ENCODE results near the gene DUS4L.

The DUS4L gene

GRCh38 chr7:107581387-107582013, 17.7 kb downstream of the DUS4L start:
- Mint-ChIP-seq H3K9me3 (no peaks in the 10 kb centered on the region), H3K27ac (peak overlapping the region; percentile 18 to 34 (median 20)), H3K4me1 (peaks cover 18% of the 10 kb centered on the region), H3K36me3 (ENCODE audit: low read depth) (peaks cover 19% of the 10 kb centered on the region), H3K4me3 (peak overlapping the region; percentile 78 to 89 (median 85)), H3K27me3 (ENCODE audit: low read depth) (no peaks in the 10 kb centered on the region)
- no peak for TF ChIP-seq CTCF (IDR thresholded peaks at IDR 0.05; ENCODE audit: unreplicated experiment in 3 of 3)

GRCh38 chr7:107582875-107583274, 19.1 kb downstream of the DUS4L start:
- H3K4me1 Mint-ChIP-seq = peaks cover 18% of the 10 kb centered on the region
- no peak for TF ChIP-seq CTCF (IDR thresholded peaks at IDR 0.05; ENCODE audit: unreplicated experiment in 3 of 3)
- peak overlapping the region; percentile 7 to 57 (median 25) for H3K4me3 Mint-ChIP-seq
- H3K36me3 Mint-ChIP-seq (ENCODE audit: low read depth) = peaks cover 23% of the 10 kb centered on the region
- H3K27me3 Mint-ChIP-seq (ENCODE audit: low read depth) = no peaks in the 10 kb centered on the region
- no peaks in the 10 kb centered on the region for H3K9me3 Mint-ChIP-seq
- H3K27ac Mint-ChIP-seq = no peak overlapping the region

GRCh38 chr7:107584716-107585115, 20.9 kb downstream of the DUS4L start:
- Mint-ChIP-seq H3K36me3 (ENCODE audit: low read depth) (peaks cover 34% of the 10 kb centered on the region), H3K27me3 (ENCODE audit: low read depth) (no peaks in the 10 kb centered on the region), H3K4me1 (peaks cover 15% of the 10 kb centered on the region), H3K4me3 (no peak overlapping the region), H3K27ac (no peak overlapping the region), H3K9me3 (no peaks in the 10 kb centered on the region)
- no peak for TF ChIP-seq CTCF (IDR thresholded peaks at IDR 0.05; ENCODE audit: unreplicated experiment in 3 of 3)

- Mint-ChIP-seq H3K36me3 (ENCODE audit: low read depth) (peaks cover 44% of the 10 kb centered on the region), H3K4me1 (no peaks in the 10 kb centered on the region), H3K9me3 (no peaks in the 10 kb centered on the region), H3K4me3 (no peak overlapping the region), H3K27ac (no peak overlapping the region), H3K27me3 (ENCODE audit: low read depth) (no peaks in the 10 kb centered on the region)
- TF ChIP-seq CTCF (IDR thresholded peaks at IDR 0.05; ENCODE audit: unreplicated experiment in 3 of 3) = no peak
These were observed 24.9 kb downstream of the DUS4L start for GRCh38 chr7:107588529-107589130.

- Mint-ChIP-seq H3K27me3 (ENCODE audit: low read depth) (no peaks in the 10 kb centered on the region), H3K4me1 (peaks cover 11% of the 10 kb centered on the region), H3K36me3 (ENCODE audit: low read depth) (peaks cover 40% of the 10 kb centered on the region), H3K27ac (no peak overlapping the region), H3K4me3 (no peak overlapping the region), H3K9me3 (no peaks in the 10 kb centered on the region)
- TF ChIP-seq CTCF (IDR thresholded peaks at IDR 0.05; ENCODE audit: unreplicated experiment in 3 of 3) = no peak
These were observed 27.6 kb downstream of the DUS4L start for GRCh38 chr7:107591421-107591820.
